HG03159 (cell line): ENCODE measurements around the gene LRRC32.
"Not testable (repeated sequence)": the region's sequence is repeated elsewhere in the genome, so short reads cannot be mapped to it uniquely, and the experiment has no call there.

Experiments used
- ATAC-seq: cut with Tn5 transposase; IDR thresholded peaks from one replicate; pipeline ENCODE4 v1.9.1; 2021; ENCODE audit warnings: mild to moderate bottlenecking, moderate library complexity; ENCODE audit not compliant: unreplicated experiment

LRRC32 gene

GRCh38 chr11:76616676-76617552 is 53.6 kb downstream of the LRRC32 start:
- ATAC-seq, result no peak

GRCh38 chr11:76615950-76616349 is 54.6 kb downstream of the LRRC32 start:
- no peak for ATAC-seq

GRCh38 chr11:76614471-76615179 is 55.9 kb downstream of the LRRC32 start:
- no peak for ATAC-seq

- ATAC-seq, result no peak
Observed at GRCh38 chr11:76613901-76614300, 56.6 kb downstream of the LRRC32 start.

- ATAC-seq, result no peak
Observed at GRCh38 chr11:76612226-76612625, 58.3 kb downstream of the LRRC32 start.

GRCh38 chr11:76610871-76611475 is 59.6 kb downstream of the LRRC32 start:
- ATAC-seq, result no peak

GRCh38 chr11:76610371-76610770 is 60.2 kb downstream of the LRRC32 start:
- ATAC-seq, result no peak

- ATAC-seq, result no peak
Observed at GRCh38 chr11:76609736-76610370, 60.7 kb downstream of the LRRC32 start.

- ATAC-seq, result not testable (repeated sequence)
Observed at GRCh38 chr11:76608879-76609460, 61.6 kb downstream of the LRRC32 start.

GRCh38 chr11:76608228-76608627 is 62.3 kb downstream of the LRRC32 start:
- ATAC-seq, result not testable (repeated sequence)
